Measurements from ENCODE around the gene GPR176.

The GPR176 gene

GRCh38 chr15:39776068-39776467 is 144.0 kb downstream of the GPR176 start:
- Histone ChIP-seq H3K4me1 (ENCODE audit: control insufficient read depth, insufficient read depth, low read length) (peaks cover 12% of the 10 kb centered on the region), H3K9ac (ENCODE audit: low read depth, low read length) (no peak overlapping the region), H3K9me3 (ENCODE audit: control insufficient read depth, insufficient read depth, low read length) (no peaks in the 10 kb centered on the region), H3K4me3 (ENCODE audit: low read depth, low read length) (no peak overlapping the region), H3K27me3 (ENCODE audit: control insufficient read depth, insufficient read depth, low read length) (no peaks in the 10 kb centered on the region), H3K36me3 (ENCODE audit: control insufficient read depth, insufficient read depth, low read length) (no peaks in the 10 kb centered on the region)

GRCh38 chr15:39774688-39775267 is 145.3 kb downstream of the GPR176 start:
- H3K4me1 ChIP-seq (ENCODE audit: control insufficient read depth, insufficient read depth, low read length): peaks cover 14% of the 10 kb centered on the region
- H3K36me3 ChIP-seq (ENCODE audit: control insufficient read depth, insufficient read depth, low read length): no peaks in the 10 kb centered on the region
- no peak overlapping the region for H3K4me3 ChIP-seq (ENCODE audit: low read depth, low read length)
- H3K9me3 ChIP-seq (ENCODE audit: control insufficient read depth, insufficient read depth, low read length): no peaks in the 10 kb centered on the region
- H3K27me3 ChIP-seq (ENCODE audit: control insufficient read depth, insufficient read depth, low read length): no peaks in the 10 kb centered on the region
- no peak overlapping the region for H3K9ac ChIP-seq (ENCODE audit: low read depth, low read length)

- Histone ChIP-seq H3K36me3 (ENCODE audit: control insufficient read depth, insufficient read depth, low read length) (no peaks in the 10 kb centered on the region), H3K9me3 (ENCODE audit: control insufficient read depth, insufficient read depth, low read length) (no peaks in the 10 kb centered on the region), H3K4me3 (ENCODE audit: low read depth, low read length) (no peak overlapping the region), H3K4me1 (ENCODE audit: control insufficient read depth, insufficient read depth, low read length) (peaks cover 4% of the 10 kb centered on the region), H3K9ac (ENCODE audit: low read depth, low read length) (no peak overlapping the region), H3K27me3 (ENCODE audit: control insufficient read depth, insufficient read depth, low read length) (no peaks in the 10 kb centered on the region)
These were observed 149.0 kb downstream of the GPR176 start for GRCh38 chr15:39770748-39771689.

- Histone ChIP-seq H3K4me3 (ENCODE audit: low read depth, low read length) (no peak overlapping the region), H3K9me3 (ENCODE audit: control insufficient read depth, insufficient read depth, low read length) (no peaks in the 10 kb centered on the region), H3K4me1 (ENCODE audit: control insufficient read depth, insufficient read depth, low read length) (peaks cover 4% of the 10 kb centered on the region), H3K36me3 (ENCODE audit: control insufficient read depth, insufficient read depth, low read length) (no peaks in the 10 kb centered on the region), H3K27me3 (ENCODE audit: control insufficient read depth, insufficient read depth, low read length) (no peaks in the 10 kb centered on the region), H3K9ac (ENCODE audit: low read depth, low read length) (no peak overlapping the region)
These were observed 152.1 kb downstream of the GPR176 start for GRCh38 chr15:39767921-39768320.

- no peaks in the 10 kb centered on the region for H3K27me3 ChIP-seq (ENCODE audit: control insufficient read depth, insufficient read depth, low read length)
- no peak overlapping the region for H3K4me3 ChIP-seq (ENCODE audit: low read depth, low read length)
- H3K9ac ChIP-seq (ENCODE audit: low read depth, low read length): no peak overlapping the region
- no peaks in the 10 kb centered on the region for H3K36me3 ChIP-seq (ENCODE audit: control insufficient read depth, insufficient read depth, low read length)
- H3K9me3 ChIP-seq (ENCODE audit: control insufficient read depth, insufficient read depth, low read length): no peaks in the 10 kb centered on the region
- no peaks in the 10 kb centered on the region for H3K4me1 ChIP-seq (ENCODE audit: control insufficient read depth, insufficient read depth, low read length)
These were observed 159.1 kb downstream of the GPR176 start for GRCh38 chr15:39761006-39761405.

GRCh38 chr15:39756806-39757522 is 163.1 kb downstream of the GPR176 start:
- H3K9me3 ChIP-seq (ENCODE audit: control insufficient read depth, insufficient read depth, low read length): no peaks in the 10 kb centered on the region
- no peaks in the 10 kb centered on the region for H3K27me3 ChIP-seq (ENCODE audit: control insufficient read depth, insufficient read depth, low read length)
- H3K9ac ChIP-seq (ENCODE audit: low read depth, low read length): no peak overlapping the region
- H3K36me3 ChIP-seq (ENCODE audit: control insufficient read depth, insufficient read depth, low read length): no peaks in the 10 kb centered on the region
- H3K4me3 ChIP-seq (ENCODE audit: low read depth, low read length): no peak overlapping the region
- no peaks in the 10 kb centered on the region for H3K4me1 ChIP-seq (ENCODE audit: control insufficient read depth, insufficient read depth, low read length)

GRCh38 chr15:39752991-39753390 is 167.1 kb downstream of the GPR176 start:
- Histone ChIP-seq H3K4me3 (ENCODE audit: low read depth, low read length) (no peak overlapping the region), H3K9ac (ENCODE audit: low read depth, low read length) (no peak overlapping the region), H3K4me1 (ENCODE audit: control insufficient read depth, insufficient read depth, low read length) (no peaks in the 10 kb centered on the region), H3K36me3 (ENCODE audit: control insufficient read depth, insufficient read depth, low read length) (no peaks in the 10 kb centered on the region), H3K9me3 (ENCODE audit: control insufficient read depth, insufficient read depth, low read length) (no peaks in the 10 kb centered on the region), H3K27me3 (ENCODE audit: control insufficient read depth, insufficient read depth, low read length) (no peaks in the 10 kb centered on the region)

- no peak overlapping the region for H3K9ac ChIP-seq (ENCODE audit: low read depth, low read length)
- H3K36me3 ChIP-seq (ENCODE audit: control insufficient read depth, insufficient read depth, low read length): no peaks in the 10 kb centered on the region
- H3K9me3 ChIP-seq (ENCODE audit: control insufficient read depth, insufficient read depth, low read length): no peaks in the 10 kb centered on the region
- H3K4me3 ChIP-seq (ENCODE audit: low read depth, low read length): no peak overlapping the region
- H3K4me1 ChIP-seq (ENCODE audit: control insufficient read depth, insufficient read depth, low read length): no peaks in the 10 kb centered on the region
- no peaks in the 10 kb centered on the region for H3K27me3 ChIP-seq (ENCODE audit: control insufficient read depth, insufficient read depth, low read length)
These were observed 167.8 kb downstream of the GPR176 start for GRCh38 chr15:39752246-39752645.

Measured in iPS-15b (cell line).